Measurements from ENCODE around the gene NOTCH4.
A peak's percentile ranks its signal among the peaks of the same experiment; 100 is the strongest.
"Not testable (repeated sequence)": the region's sequence is repeated elsewhere in the genome, so short reads cannot be mapped to it uniquely, and the experiment has no call there.

Gene NOTCH4

DNA sequence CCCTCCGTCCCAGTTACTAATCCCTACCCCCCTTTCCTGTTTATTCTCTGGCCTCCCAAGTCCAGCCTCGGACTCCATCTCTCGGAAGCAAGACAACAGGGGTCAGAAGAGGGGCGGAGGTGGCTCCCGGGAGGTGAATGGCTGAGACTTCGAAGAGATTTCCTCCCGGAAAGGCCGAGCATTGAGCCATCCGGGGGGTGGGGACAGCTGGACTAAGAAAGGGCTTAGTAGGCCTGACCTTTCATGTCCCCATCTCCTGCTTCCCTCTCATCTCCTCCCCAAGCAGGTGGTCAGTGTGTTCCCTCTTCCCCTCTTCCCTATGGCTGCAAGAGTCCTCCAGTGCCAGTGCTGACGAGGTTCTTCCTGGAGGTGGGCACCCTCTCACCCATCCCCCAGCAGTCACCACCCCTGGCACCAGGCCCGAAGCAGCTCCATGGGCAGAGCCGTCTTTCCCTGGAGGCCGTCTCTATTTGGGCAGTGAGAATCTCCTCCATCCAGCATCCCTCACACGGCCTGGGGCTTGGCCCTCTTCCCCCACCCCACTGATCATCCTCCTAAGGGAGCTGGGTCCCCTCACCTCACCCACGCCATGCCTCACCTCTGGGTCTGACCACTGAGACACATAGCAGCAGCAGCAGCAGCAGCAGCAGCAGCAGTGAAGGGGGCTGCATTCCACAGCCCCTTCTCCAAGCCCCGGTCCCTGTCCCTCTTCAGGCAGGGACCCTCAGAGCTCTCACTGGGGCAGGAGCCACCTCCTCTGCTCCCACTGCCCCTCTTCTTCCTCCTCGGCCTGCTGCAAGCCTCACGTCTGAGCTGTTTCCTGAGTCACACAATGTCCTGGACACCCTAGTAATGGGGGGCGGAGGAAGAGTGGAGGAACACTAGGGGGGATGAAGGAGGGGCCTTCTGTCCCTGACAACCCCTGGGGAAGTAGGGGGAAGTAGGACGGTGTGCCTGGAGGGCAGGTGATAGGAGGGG lies at the start of gene NOTCH4:
Gene NOTCH4, minus strand, starts transcription at position 810 of the 978 bp plus-strand sequence. Its CDS starts 139 bp downstream, at position 671.
- DNase-seq (ENCODE audit: low spot score): no peak

DNA sequence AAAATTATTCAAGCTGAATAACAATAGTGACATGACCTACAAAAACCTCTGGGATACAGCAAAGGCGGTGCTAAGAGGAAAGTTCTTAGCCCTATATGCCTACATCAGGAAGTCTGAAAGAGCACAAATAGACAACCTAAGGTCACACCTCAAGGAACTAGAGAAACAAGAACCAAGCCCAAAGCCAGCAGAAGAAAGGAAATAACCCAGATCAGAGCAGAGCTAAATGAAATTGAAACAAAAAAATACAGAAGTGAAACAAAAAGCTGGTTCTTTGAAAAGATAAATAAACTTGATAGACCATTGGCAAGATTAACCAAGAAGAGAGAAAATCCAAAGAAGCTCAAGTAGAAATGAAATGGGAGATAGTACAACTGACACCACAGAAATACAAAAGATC lies 47.6 kb upstream of the NOTCH4 start:
- peak; percentile 13 for DNase-seq (ENCODE audit: low spot score)

DNA sequence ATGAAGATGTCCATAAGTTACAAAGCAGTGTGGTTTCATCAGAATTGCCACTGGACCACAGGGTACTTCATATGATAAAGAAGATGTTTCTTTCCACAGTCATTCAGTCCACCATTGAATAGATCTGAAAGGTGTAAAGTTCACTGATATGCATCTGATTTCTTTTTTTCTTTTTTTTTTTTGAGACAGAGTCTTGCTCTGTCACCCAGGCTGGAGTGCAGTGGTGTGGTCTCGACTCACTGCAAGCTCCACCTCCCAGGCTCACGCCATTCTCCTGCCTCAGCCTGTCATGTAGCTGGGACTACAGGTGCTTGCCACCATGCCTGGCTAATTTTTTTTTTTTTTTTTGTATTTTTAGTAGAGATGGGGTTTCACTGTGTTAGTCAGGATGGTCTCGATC lies 44.6 kb upstream of the NOTCH4 start:
- not testable (repeated sequence) for DNase-seq (ENCODE audit: low spot score)

GRCh38 chr6:32267035-32267434 lies 43.2 kb upstream of the NOTCH4 start:
- no peak for DNase-seq (ENCODE audit: low spot score)

DNA sequence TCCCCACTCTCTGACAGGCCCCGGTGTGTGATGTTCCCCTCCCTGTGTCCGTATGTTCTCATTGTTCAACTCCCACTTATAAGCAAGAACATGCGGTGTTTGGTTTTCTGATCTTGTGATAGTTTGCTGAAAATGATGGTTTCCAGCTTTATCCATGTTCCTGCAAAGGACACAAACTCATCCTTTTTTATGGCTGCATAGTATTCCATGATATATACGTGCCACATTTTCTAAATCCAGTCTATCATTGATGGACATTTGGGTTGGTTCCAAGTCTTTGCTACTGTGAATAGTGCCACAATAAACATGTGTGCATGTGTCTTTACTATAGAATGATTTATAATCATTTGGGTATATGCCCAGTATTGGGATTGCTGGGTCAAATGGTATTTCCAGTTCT lies 33.4 kb upstream of the NOTCH4 start:
- not testable (repeated sequence) for DNase-seq (ENCODE audit: low spot score)

DNA sequence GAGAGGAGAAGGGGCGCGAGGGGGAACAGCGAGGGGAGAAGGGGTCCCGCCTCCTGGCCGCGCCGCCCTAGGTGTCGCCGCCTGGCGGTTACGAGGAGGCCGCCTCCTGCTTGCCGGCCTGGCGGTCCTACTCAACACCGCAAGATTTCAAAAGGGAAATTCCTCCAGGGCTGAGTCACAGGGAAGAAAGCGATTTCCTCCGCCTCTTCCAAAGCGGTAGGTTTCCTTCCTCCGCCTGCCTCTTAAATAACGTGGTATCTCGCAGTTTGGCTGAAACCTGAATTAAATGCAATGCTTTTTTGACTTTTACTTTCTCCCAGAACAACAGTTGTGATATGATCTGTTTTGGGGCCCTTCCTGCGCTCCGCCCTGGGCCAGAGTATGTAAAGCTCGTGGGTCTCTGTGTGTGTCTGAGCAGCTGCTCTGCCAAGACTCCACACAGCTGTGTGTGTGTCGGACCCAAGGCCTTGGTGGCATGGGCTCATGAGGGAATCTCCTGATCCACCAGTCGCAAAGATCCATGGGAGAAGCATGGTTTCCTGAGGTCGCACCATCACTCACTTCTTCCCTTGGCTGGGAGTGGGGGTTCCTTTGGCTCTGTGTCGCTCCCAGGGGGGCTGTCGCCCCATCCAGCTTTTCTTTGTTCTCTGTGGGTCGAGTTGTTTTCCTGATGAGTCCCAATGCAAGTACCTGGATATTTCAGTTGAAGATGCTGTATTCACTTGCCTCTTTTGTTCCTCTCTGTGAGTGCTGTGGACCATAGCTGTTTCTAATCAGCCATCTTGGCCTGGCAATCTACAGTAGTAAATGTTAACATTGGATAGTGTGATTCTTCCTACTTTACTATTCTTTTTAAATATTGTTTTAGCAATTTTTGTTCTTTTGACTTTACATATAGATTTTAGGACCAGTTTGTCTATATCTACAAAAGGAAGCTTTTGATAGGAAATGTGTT lies 31.6 kb upstream of the NOTCH4 start:
- peak; percentile 72 for DNase-seq (ENCODE audit: low spot score)

DNA sequence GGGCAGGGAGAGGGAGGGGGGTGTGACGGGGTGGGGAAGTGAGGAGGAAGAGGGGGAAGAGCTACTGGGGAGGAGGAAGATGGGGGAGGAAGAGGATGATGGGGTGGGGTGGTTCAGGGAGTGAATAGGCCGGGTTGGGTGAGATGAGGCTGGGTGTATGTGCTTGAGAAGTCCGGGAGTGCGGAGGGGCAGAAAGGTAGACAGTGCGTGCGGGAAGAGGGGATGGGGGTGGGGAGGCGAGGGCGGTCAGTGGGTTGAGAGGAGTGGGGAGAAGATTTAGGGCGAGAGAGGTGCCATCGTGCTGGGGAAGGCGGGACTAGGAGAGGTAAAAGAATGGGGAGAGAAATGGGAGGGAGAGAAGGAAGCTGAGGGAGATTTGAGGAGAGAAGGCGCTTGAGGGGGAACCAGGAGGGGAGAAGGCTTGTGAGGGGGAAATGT lies 30.9 kb upstream of the NOTCH4 start:
- no peak for DNase-seq (ENCODE audit: low spot score)

GRCh38 chr6:32252331-32253009 lies 28.6 kb upstream of the NOTCH4 start:
- DNase-seq (ENCODE audit: low spot score): no peak

GRCh38 chr6:32249262-32249661 lies 25.4 kb upstream of the NOTCH4 start:
- no peak for DNase-seq (ENCODE audit: low spot score)

GRCh38 chr6:32247401-32247800 lies 23.5 kb upstream of the NOTCH4 start:
- no peak for DNase-seq (ENCODE audit: low spot score)

DNA sequence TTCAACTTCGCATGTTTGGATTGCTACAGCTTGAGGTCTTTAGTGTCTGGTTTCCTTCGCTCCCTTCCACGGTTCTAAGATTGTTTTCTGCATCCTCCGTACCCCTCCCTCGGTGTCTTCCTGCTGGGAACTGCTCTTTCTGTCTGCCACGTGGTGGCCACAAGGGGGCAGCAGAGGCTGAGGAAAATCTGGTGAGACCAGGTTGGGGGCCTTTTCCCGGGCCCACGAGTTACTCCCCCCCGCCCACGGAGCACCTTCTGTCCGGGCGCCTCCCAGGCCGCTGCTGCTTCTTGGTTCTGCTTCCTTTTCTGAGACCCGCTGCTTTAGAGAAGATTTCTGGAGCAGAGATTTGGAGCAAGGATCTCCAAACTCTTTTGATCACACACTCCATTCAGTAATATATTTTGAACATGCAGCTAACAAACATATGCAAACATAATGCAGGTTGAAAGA lies 21.1 kb upstream of the NOTCH4 start:
- DNase-seq (ENCODE audit: low spot score): peak; percentile 86

GRCh38 chr6:32244270-32244669 lies 20.4 kb upstream of the NOTCH4 start:
- no peak for DNase-seq (ENCODE audit: low spot score)

- DNase-seq (ENCODE audit: low spot score): not testable (repeated sequence)
Observed at GRCh38 chr6:32242318-32242813, 18.5 kb upstream of the NOTCH4 start.

DNA sequence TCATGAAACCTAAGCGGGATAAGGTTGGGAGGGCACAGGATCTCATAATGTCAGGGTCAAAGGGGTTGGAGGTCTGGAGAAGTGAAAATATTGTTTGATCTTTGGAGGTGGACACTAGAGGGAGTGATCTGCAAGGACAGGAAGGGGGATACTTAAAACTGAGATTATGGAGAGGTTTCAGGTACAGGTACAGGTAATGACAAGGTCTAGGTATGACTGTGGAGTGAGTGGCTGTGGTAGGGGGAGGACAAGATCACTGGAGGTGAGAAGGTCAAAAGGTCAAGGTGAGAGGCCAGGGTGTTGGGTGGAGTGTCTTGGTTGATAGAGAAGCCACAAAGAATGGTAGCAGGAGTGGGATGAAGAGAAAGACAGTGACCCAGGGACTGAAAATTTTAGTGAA lies 16.8 kb upstream of the NOTCH4 start:
- DNase-seq (ENCODE audit: low spot score): no peak

DNA sequence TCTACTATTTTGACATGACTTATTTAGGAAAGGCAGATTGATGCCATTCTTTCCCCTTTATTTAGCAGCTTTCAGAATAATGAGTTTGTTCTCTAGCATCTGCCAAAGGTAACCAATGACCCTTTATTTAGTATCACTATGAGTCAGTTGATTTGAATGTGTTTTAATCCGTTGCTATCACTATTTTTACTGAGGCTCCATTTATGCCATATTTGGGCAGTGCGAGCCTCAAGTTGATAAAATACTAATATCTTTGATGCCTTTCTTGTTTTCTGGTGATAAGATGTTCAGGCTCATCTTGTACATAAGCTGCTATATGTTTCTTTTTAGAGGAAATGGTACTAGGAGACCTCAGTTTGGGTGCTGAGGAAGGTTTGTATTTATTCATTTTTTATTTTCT lies 15.6 kb upstream of the NOTCH4 start:
- no peak for DNase-seq (ENCODE audit: low spot score)

- DNase-seq (ENCODE audit: low spot score): no peak
Observed at GRCh38 chr6:32234934-32235333, 11.1 kb upstream of the NOTCH4 start.

DNA sequence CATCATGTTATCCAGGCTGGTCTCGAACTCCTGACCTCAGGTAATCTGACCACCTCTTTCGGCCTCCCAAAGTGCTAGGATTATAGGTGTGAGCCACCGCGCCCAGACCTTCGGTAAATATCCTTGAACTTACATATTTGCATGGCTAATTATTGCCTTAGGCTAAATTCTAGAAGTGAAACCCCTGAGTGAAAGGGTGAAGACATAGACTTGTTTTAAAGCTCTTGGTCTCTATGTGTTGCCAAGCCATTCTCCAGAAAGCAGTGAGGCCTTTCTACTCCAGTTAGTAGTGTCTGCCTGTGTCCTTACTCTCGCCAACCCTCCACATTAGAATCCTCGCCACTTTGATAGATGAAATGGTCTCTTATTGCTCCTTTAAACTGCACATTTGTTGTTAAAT lies 2.6 kb upstream of the NOTCH4 start:
- no peak for DNase-seq (ENCODE audit: low spot score)

DNA sequence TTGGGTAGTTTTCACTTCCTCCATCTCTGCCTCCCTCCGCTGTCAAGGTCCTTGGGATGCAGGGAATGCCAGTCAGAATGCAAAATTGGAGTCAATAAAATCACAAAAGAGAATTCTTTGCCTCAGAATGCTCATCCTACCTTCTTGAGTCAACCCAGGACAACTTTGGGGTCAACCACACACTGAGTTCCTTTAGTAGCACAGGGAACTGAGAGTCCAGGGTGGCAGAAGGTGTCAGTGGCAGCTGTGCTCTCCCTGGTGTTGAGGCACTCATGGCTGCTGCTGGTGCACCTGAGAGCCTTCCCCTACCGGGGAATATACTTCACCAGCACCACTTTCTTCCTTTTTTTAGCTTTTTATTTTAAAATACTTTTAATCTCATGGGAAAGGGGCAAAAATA lies 829 bp upstream of the NOTCH4 start:
- no peak for DNase-seq (ENCODE audit: low spot score)

- DNase-seq (ENCODE audit: low spot score): no peak
Observed at GRCh38 chr6:32222333-32223230, 1.3 kb downstream of the NOTCH4 start.

DNA sequence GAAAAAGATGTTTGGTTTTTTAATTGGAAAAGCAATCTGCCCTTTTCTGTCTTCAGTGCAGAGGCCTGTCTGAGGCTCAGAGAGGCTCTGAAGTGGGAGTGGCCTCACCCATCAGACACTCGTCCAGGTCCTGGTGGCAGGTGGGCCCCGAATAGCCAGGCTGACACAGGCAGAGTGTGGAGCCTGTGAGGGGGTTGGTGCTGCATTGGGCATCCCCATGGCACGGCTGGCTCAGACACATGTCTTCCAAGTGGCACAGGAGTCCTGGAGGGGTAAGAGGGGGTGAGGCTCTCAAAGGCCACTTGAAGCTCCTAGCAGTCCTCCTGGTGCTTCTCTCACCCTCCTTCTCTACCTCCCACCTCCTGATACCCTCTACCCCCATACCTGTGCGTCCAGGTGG lies 3.8 kb downstream of the NOTCH4 start:
- DNase-seq (ENCODE audit: low spot score): no peak

DNA sequence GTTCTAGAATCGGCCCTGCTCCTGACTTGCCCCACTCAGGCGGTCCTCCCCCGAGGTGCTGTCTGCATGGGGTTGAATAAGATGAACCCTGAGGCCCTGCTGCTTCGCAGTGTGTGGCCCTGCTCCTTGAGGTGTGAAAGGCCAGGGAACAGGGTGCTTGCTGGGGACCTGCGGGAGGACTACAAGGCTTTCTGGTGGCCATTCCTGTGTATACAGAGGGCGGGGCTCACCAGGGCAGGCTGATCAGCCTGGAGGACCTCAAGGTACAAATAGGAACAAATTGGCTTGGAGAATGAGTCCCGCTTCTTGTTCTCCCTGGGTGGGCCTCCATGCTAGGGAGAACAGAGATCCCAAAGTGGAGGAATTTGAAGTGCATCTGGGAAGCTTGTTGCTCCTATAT lies 5.7 kb downstream of the NOTCH4 start:
- no peak for DNase-seq (ENCODE audit: low spot score)
